Body of pancreas (tissue), 4 donors: ENCODE data around the gene APH1B.

Source experiments
- CTCF ChIP-seq, 7 experiments: fragments of 450-650 bp in 4 of 7; fragments of 200-600 bp in 3 of 7; sonication (generic) in 3 of 7; IDR thresholded peaks; one replicate each; pipeline ENCODE4 v1.5.1; 2016 to 2019; ENCODE audit warnings: antibody characterized with exemption in 7 of 7
- POLR2A ChIP-seq, 3 donors: fragments of 450-650 bp; IDR thresholded peaks; one replicate each; pipeline ENCODE4 v1.6.1; 2016; ENCODE audit warnings: antibody characterized with exemption in 3 of 3, mild to moderate bottlenecking in 2 of 3

- TF ChIP-seq CTCF (IDR thresholded peaks at IDR 0.05) (no peak), POLR2A (IDR thresholded peaks at IDR 0.05) (no peak)
These were observed 14.8 kb downstream of the APH1B start for GRCh38 chr15:63292241-63292640.
